GM12801 (cell line): Measurements from ENCODE around the gene FBLN7.

Experiments used
- TF ChIP-seq, protein P1 (sequence below): IDR thresholded peaks from one replicate; pipeline ENCODE4 v1.5.1; 2011; ENCODE audit warnings: control low read depth; ENCODE audit not compliant: insufficient read length; ENCODE audit errors: extremely low read depth

Gene FBLN7

DNA sequence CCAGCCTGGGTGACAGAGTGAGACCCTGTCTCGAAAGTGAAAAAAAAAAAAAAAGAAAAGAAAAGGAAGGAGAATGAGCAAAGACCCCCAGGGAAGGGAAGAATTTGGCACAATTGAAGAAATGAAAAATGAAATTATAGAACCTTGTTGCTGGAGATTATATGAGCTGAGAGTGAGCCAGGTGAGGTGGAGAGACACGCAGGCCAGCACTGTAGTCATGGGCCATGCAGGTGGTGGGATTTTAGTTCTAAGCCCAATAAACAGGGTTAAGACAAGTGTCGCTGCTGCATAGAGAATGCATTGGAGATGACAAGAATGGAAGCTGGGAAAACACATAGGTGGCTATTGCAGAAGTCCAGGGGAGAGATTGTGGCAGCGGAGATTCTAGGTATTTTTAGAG, 32.3 kb downstream of the FBLN7 start:
- TF ChIP-seq, protein P1, sequence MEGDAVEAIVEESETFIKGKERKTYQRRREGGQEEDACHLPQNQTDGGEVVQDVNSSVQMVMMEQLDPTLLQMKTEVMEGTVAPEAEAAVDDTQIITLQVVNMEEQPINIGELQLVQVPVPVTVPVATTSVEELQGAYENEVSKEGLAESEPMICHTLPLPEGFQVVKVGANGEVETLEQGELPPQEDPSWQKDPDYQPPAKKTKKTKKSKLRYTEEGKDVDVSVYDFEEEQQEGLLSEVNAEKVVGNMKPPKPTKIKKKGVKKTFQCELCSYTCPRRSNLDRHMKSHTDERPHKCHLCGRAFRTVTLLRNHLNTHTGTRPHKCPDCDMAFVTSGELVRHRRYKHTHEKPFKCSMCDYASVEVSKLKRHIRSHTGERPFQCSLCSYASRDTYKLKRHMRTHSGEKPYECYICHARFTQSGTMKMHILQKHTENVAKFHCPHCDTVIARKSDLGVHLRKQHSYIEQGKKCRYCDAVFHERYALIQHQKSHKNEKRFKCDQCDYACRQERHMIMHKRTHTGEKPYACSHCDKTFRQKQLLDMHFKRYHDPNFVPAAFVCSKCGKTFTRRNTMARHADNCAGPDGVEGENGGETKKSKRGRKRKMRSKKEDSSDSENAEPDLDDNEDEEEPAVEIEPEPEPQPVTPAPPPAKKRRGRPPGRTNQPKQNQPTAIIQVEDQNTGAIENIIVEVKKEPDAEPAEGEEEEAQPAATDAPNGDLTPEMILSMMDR, result no peak

DNA sequence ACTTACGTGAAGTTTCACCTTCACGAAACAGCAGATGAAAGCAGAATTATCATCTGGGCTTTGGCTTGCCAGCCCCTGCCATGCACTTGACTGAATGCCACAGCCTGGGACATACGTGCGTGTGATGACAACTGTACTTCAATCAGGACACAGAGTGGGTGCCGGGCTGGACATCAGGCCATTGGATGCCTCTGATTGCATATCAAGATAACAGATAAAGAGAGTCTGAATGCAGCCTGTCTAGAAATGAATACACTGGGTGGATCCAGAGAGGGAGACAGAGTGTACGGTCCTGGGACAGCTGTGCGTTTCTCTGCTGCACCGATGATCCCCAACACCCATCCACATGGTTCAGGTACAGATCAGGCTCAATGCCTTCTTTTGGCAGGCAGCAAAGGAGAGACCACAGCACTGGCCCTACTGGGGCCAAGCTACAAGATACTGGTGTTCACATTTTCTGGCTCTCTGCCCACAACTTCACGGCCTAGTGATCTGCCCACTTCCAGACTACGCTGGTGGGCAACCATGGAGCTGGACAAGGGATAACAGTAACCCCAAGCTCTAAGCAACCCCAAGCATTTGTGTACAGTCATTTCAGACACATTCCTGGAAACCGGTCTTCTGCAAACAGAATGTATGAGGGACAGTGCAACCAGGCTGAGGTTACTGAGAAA, 35.6 kb downstream of the FBLN7 start:
- TF ChIP-seq, protein P1, result no peak

DNA sequence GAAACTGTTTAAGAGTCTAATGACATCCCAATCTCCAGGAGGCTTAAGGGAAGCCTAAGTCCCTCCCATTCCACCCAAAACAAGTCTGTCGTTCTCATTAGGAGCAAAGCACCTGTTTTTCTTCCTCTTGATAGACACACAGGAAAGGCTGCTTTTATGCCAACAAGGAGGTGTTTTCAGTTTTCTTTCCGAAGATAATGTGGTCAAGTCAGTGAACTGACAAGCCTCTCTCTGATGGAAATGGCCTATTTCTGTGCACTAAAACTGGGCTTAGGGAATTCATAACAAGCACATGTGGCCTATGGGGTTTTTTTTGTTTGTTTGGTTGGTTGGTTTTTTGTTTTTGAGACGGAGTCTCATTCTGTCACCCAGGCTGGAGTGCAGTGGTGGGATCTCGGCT, 36.2 kb downstream of the FBLN7 start:
- TF ChIP-seq, protein P1, result no peak

DNA sequence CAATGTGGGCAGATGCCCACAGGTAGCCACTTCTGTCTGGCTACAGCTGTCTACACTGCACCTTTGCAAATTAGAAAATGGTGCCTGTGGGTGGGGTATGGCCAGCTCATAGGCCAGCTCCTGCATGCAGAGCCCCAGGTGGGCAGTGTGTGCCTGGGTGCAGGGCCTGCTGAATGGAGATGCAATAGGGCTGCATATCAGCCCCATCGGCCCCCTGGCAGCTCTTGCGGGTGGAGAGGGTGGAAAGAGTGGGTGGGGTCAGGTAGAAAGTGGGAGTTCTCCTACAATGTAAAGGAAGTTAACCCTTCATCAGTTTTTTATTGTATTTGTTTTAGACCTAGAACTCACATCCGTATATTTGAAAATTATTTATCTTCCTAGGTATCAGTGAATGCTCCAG, 37.1 kb downstream of the FBLN7 start:
- TF ChIP-seq, protein P1, result no peak

DNA sequence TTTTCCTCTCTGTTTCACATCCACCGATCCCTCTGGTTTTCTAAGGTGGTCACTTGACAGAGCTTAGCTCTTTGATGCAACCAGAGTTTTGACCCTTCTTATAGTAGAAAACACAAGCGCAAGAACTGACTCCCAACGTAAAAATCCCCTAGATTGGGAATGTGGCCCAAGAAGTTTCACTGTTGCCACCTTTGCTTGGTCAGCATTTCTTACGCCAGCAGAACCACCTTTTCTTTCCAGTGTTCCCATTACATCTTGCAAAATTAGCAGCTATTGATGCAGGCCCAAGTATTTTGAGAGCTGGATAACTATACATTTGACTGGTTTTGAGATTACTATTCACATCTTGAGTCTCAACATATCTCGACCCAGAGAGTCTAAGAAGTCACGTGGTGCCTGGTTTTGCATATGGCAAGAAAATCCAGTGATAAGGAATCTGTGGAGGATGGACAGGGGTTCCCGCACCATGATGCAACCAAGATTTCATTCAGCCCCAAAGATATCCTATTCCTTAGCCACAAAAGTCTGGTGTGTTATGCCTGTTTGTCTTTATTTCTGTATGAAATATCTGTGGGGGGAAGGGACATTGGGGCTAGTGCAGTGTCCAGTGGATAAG, 37.9 kb downstream of the FBLN7 start:
- TF ChIP-seq, protein P1, result no peak

DNA sequence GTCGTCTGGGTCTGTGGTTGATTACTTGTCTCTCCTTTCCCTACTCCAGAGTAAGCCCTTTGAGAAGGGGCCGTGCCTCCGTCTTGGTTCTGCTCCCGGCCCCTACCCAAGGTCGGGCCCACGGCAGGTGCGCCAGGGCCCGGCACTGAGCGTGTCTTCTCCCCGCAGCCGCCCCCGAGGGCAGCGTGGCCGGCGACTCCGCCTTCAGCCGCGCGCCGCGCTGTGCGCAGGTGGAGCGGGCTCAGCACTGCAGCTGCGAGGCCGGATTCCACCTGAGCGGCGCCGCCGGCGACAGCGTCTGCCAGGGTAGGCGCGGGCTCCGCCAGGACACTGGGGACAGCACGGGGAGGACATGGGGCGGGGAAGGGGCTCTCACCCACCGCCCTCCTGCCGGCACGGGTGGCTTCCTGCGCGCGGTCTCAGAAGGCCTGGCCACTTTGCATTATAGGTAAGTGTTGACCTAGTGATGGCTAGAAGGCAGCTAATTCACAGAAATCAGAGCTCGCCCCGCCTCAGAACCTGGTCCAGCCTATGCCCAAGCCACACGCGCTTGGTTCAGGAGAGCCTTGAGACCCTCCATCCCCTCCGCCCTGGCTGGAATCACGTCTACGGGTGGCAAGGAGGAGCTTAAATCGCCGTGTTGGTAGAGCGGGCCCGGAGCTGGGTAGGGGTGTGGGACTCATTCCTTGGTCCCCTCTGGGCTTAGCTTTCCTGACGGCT, 43.5 kb downstream of the FBLN7 start:
- TF ChIP-seq, protein P1, result no peak

DNA sequence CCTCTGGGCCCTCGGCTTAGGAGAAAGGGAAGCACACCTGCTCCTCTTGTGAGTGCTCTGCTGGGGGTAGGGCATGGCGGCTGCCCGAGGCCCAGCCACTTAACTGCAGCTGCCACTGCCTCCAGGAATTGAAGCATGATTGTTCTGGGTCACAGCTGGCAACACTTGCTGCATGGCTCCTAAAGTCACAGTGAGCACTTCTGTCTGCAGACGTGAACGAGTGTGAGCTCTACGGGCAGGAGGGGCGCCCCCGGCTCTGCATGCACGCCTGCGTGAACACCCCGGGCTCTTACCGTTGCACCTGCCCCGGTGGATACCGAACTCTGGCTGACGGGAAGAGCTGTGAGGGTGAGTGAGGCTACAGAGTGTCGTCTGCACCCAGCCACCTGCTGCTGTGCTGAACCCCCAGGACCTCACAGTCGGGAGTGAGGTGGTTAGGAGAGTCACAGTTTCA, 44.4 kb downstream of the FBLN7 start:
- TF ChIP-seq, protein P1, result no peak
